Astrocyte of the hippocampus (primary cell): Measurements from ENCODE around the gene FBXL19.

Source experiments
- DNase-seq: peaks from one replicate; pipeline ENCODE4 v3.0.0; 2011; ENCODE audit warnings: low read depth, low spot score

The FBXL19 gene

GRCh38 chr16:30987581-30988190 is 64.3 kb downstream of the FBXL19 start:
- DNase-seq: no peak

GRCh38 chr16:30989469-30990047 is 66.2 kb downstream of the FBXL19 start:
- DNase-seq: no peak

- no peak for DNase-seq
Observed at GRCh38 chr16:30990105-30990504, 66.7 kb downstream of the FBXL19 start.

- DNase-seq: no peak
Observed at GRCh38 chr16:30991052-30991451, 67.7 kb downstream of the FBXL19 start.

GRCh38 chr16:30992276-30992780 is 69.0 kb downstream of the FBXL19 start:
- no peak for DNase-seq

GRCh38 chr16:30992931-30993816 is 69.8 kb downstream of the FBXL19 start:
- DNase-seq: no peak

- DNase-seq: no peak
Observed at GRCh38 chr16:30995927-30996323, 72.6 kb downstream of the FBXL19 start.

- no peak for DNase-seq
Observed at GRCh38 chr16:30996324-30996984, 73.1 kb downstream of the FBXL19 start.

GRCh38 chr16:30996985-30997724 is 73.8 kb downstream of the FBXL19 start:
- peak; percentile 86 for DNase-seq

- DNase-seq: peak; percentile 92
Observed at GRCh38 chr16:30997725-30998711, 74.6 kb downstream of the FBXL19 start.
